ENCODE measurements around the gene MIER2. TPM values are rescaled to one million over a fixed set of nuclear protein-coding genes. Genes with fewer than 3 reads are reported as not detected.

MIER2 gene
- total and polyA plus RNA-seq, 4 donors, result 2.7 to 4.1 (median 3.7) TPM

- Histone ChIP-seq H3K27ac (ENCODE audit: low read depth in 1 of 2, low read length in 2 of 2) (no peak overlapping the region), H3K9ac (ENCODE audit: low read depth in 1 of 2, low read length in 2 of 2) (no peak overlapping the region), H3K4me3 (ENCODE audit: low read depth in 1 of 3, low read length in 3 of 3) (no peak overlapping the region), H3K36me3 (ENCODE audit: control insufficient read depth in 4 of 4, insufficient read depth in 3 of 4, low read depth in 1 of 4, low read length in 3 of 4) (no peaks in the 10 kb centered on the region), H3K27me3 (ENCODE audit: control insufficient read depth in 4 of 4, insufficient read depth in 4 of 4, low read length in 3 of 4) (peaks cover 0 to 7% (median 5%) of the 10 kb centered on the region in 4 donors), H3K4me1 (ENCODE audit: control insufficient read depth in 4 of 4, insufficient read depth in 4 of 4, low read length in 3 of 4) (peaks cover 0 to 5% (median under 1%) of the 10 kb centered on the region in 4 donors), H3K9me3 (ENCODE audit: control insufficient read depth in 4 of 4, low read length in 3 of 4) (no peaks in the 10 kb centered on the region)
- TF ChIP-seq RAD21 (IDR thresholded peaks at IDR 0.05), result no peak
- TF ChIP-seq, protein P1, sequence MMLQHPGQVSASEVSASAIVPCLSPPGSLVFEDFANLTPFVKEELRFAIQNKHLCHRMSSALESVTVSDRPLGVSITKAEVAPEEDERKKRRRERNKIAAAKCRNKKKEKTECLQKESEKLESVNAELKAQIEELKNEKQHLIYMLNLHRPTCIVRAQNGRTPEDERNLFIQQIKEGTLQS (IDR thresholded peaks at IDR 0.05), result no peak
- TF ChIP-seq ZBTB33 (IDR thresholded peaks at IDR 0.05), result no peak
- TF ChIP-seq YY1 (IDR thresholded peaks at IDR 0.05), result no peak
- no peak for DNase-seq (ENCODE audit: low spot score)
- WGBS, result 88% methylated on average over 16 of the region's 16 CpGs
Observed at GRCh38 chr19:379796-380195, 35.2 kb upstream of the MIER2 start.

DNA sequence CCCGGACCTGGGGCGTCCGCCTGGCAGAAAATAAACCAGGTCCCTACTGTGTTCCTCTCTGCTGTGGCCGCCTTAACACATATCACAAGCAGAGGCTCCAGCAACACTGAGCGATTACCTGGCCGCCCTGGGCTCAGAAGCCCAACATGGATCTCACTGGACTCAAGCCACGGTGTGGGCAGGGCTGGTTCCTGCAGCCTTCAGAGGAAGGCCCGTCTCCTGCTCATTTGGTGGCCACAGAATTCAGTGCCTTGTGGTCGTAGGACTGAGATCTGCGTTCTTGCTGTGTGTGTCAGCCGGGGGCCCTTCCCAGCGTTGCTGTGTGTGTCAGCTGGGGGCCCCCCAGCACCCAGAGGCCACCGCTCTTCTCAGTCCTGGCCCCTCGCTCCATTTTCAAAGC is 34.1 kb upstream of the MIER2 start:
- H3K27me3 ChIP-seq (ENCODE audit: control insufficient read depth in 4 of 4, insufficient read depth in 4 of 4, low read length in 3 of 4), result peaks cover 0 to 12% (median under 1%) of the 10 kb centered on the region in 4 donors
- no peak for DNase-seq (ENCODE audit: low spot score)
- 83% methylated on average over 14 of the region's 14 CpGs for WGBS
- H3K9ac ChIP-seq (ENCODE audit: low read depth in 1 of 2, low read length in 2 of 2), result no peak overlapping the region
- H3K36me3 ChIP-seq (ENCODE audit: control insufficient read depth in 4 of 4, insufficient read depth in 3 of 4, low read depth in 1 of 4, low read length in 3 of 4), result no peaks in the 10 kb centered on the region
- TF ChIP-seq RAD21 (IDR thresholded peaks at IDR 0.05), result no peak
- TF ChIP-seq REST (IDR thresholded peaks at IDR 0.05), result no peak
- H3K9me3 ChIP-seq (ENCODE audit: control insufficient read depth in 4 of 4, low read length in 3 of 4), result no peaks in the 10 kb centered on the region
- H3K4me3 ChIP-seq (ENCODE audit: low read depth in 1 of 3, low read length in 3 of 3), result no peak overlapping the region
- H3K27ac ChIP-seq (ENCODE audit: low read depth in 1 of 2, low read length in 2 of 2), result no peak overlapping the region
- H3K4me1 ChIP-seq (ENCODE audit: control insufficient read depth in 4 of 4, insufficient read depth in 4 of 4, low read length in 3 of 4), result peaks cover 0 to 2% (median under 1%) of the 10 kb centered on the region in 4 donors

DNA sequence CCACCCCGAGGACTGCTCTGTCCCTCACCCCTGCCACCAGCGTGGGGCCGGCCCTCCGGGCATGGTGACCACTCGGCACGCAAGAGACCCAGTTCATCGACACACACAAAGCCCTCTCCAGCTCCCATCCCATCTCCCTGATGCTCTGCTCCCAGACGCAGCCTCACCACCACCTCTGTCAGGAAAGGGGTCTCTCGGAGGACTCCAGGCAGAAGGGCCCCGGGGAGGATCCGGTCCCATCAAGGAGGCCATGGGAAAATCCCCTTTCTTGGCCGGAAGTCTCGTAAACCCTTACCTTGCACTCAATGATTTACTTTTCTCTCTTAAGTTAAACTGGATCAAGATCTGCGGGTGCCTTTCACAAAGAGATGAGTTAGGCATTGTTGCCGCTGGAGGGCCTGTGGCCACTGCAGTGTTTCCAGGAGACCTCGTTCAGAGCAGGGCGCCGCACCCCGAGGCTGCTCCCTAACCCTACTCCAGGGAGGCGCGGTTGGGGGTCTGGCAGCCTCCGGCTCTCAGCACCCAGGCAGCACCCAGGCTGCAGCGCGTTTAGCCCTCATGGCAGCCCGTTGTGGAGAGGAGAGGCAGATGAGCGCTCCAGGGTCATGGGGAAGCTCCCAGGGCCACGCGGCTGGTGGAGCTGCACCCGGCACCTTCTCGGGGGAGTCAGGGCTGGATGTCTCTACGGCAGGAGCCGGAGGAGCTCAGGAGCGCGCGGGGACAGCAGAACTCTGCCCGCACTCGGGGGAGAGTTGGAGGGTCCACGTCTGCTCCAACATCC is 33.4 kb upstream of the MIER2 start:
- no peaks in the 10 kb centered on the region for H3K9me3 ChIP-seq (ENCODE audit: control insufficient read depth in 4 of 4, low read length in 3 of 4)
- peaks cover 0 to 12% (median 0%) of the 10 kb centered on the region in 4 donors for H3K27me3 ChIP-seq (ENCODE audit: control insufficient read depth in 4 of 4, insufficient read depth in 4 of 4, low read length in 3 of 4)
- no peak overlapping the region for H3K4me3 ChIP-seq (ENCODE audit: low read depth in 1 of 3, low read length in 3 of 3)
- no peak for DNase-seq (ENCODE audit: low spot score)
- H3K36me3 ChIP-seq (ENCODE audit: control insufficient read depth in 4 of 4, insufficient read depth in 3 of 4, low read depth in 1 of 4, low read length in 3 of 4), result no peaks in the 10 kb centered on the region
- WGBS, result 69% methylated on average over 38 of the region's 38 CpGs
- H3K27ac ChIP-seq (ENCODE audit: low read depth in 1 of 2, low read length in 2 of 2), result no peak overlapping the region
- peaks cover 0 to 2% (median 0%) of the 10 kb centered on the region in 4 donors for H3K4me1 ChIP-seq (ENCODE audit: control insufficient read depth in 4 of 4, insufficient read depth in 4 of 4, low read length in 3 of 4)
- H3K9ac ChIP-seq (ENCODE audit: low read depth in 1 of 2, low read length in 2 of 2), result no peak overlapping the region
- TF ChIP-seq CTCF (IDR thresholded peaks at IDR 0.05; ENCODE audit: low read depth, low read length, missing input control) (no peak), MAX (IDR thresholded peaks at IDR 0.05) (no peak), NR2F2 (IDR thresholded peaks at IDR 0.05) (no peak), RAD21 (IDR thresholded peaks at IDR 0.05) (no peak), SP1 (IDR thresholded peaks at IDR 0.05) (no peak), YY1 (IDR thresholded peaks at IDR 0.05) (no peak), RXRA (IDR thresholded peaks at IDR 0.05) (no peak), REST (IDR thresholded peaks at IDR 0.05) (no peak), HNF4A (conservative IDR thresholded peaks at IDR 0.05) (no peak), JUND (IDR thresholded peaks at IDR 0.05) (no peak), TAF1 (conservative IDR thresholded peaks at IDR 0.05) (no peak), EGR1 (IDR thresholded peaks at IDR 0.05; ENCODE audit: low read depth in 2 of 2) (no peak), FOXA1 (IDR thresholded peaks at IDR 0.05) (no peak)

Measured in liver (tissue), 9 donors.